Stimulated activated CD8-positive, alpha-beta memory T cell treated with anti-CD3 and anti-CD28 coated beads, Interleukin-7, amount 100 ng/mL, for 4 hours (primary cell): Measurements from ENCODE around the gene PLD3.

ENCODE experiments used
- DNase-seq, 2 donors: peaks; one replicate each; pipeline ENCODE4 v3.0.0-alpha.2; 2020; ENCODE audit warnings: low read depth in 2 of 2

The PLD3 gene

GRCh38 chr19:40413291-40413845 lies 64.9 kb downstream of the PLD3 start, which contains the start of gene PRX:
Gene PRX (minus strand): TSS chr19:40413378. CDS start chr19:40407932, 5,446 bp downstream.
- DNase-seq: no peak

GRCh38 chr19:40414542-40415535 lies 66.3 kb downstream of the PLD3 start:
- DNase-seq: no peak

GRCh38 chr19:40415768-40416167 lies 67.3 kb downstream of the PLD3 start:
- DNase-seq: no peak

GRCh38 chr19:40416918-40417642 lies 68.6 kb downstream of the PLD3 start:
- no peak for DNase-seq

- no peak for DNase-seq
Measured at GRCh38 chr19:40417643-40417981, 69.1 kb downstream of the PLD3 start.

- DNase-seq: no peak
Measured at GRCh38 chr19:40418040-40418439, 69.5 kb downstream of the PLD3 start.

GRCh38 chr19:40419066-40419612 lies 70.6 kb downstream of the PLD3 start:
- DNase-seq: no peak

GRCh38 chr19:40419780-40420179 lies 71.3 kb downstream of the PLD3 start:
- no peak for DNase-seq

- DNase-seq: no peak
Measured at GRCh38 chr19:40420451-40420765, 71.9 kb downstream of the PLD3 start.

- DNase-seq: peak in 1 of 2 donors; percentile 61
Measured at GRCh38 chr19:40420766-40421765, 72.6 kb downstream of the PLD3 start.

GRCh38 chr19:40421993-40422747 lies 73.7 kb downstream of the PLD3 start:
- no peak for DNase-seq

GRCh38 chr19:40422748-40423566 lies 74.5 kb downstream of the PLD3 start:
- DNase-seq: no peak

GRCh38 chr19:40423938-40424337 lies 75.4 kb downstream of the PLD3 start:
- no peak for DNase-seq

GRCh38 chr19:40424637-40425449 lies 76.3 kb downstream of the PLD3 start:
- DNase-seq: no peak

- peak; percentile 100 for DNase-seq
Measured at GRCh38 chr19:40425450-40426287, 77.2 kb downstream of the PLD3 start, which contains the start of gene SERTAD1. Gene SERTAD1 (minus strand): TSS chr19:40425992. CDS start chr19:40423546, 2,446 bp downstream.
